Ovary (tissue), 9 donors: Measurements from ENCODE around the gene PRICKLE1. TPM values are rescaled to one million over a fixed set of nuclear protein-coding genes. Genes with fewer than 3 reads are reported as not detected.
A peak's percentile ranks its signal among the peaks of the same experiment; 100 is the strongest.

Experiments used
- DNase-seq, 5 donors: peaks; one replicate each; pipeline ENCODE4 v3.0.0-alpha.2; 2019 to 2020
- H3K27ac ChIP-seq, 2 donors: fragments of 200-600 bp; one replicate each; pipeline versions ENCODE4 v1.5.1 to v1.8.0; 2019 to 2022
- H3K27me3 ChIP-seq: fragments of 200-600 bp; one replicate; pipeline ENCODE4 v1.8.0; 2022
- H3K36me3 ChIP-seq: fragments of 200-600 bp; sonication (generic); one replicate; pipeline ENCODE4 v1.5.1; 2019
- H3K4me1 ChIP-seq: one replicate; pipeline ENCODE4 v1.8.1; 2013; ENCODE audit warnings: mild to moderate bottlenecking, moderate library complexity; ENCODE audit not compliant: insufficient read depth
- H3K4me3 ChIP-seq: fragments of 200-600 bp; sonication (generic); one replicate; pipeline ENCODE4 v1.5.1; 2017
- H3K9me3 ChIP-seq, 2 donors: fragments of 200-600 bp in 1 of 2; sonication (generic) in 1 of 2; one replicate each; pipeline versions ENCODE4 v1.5.1 to v1.8.1; 2013 to 2019; ENCODE audit warnings: mild to moderate bottlenecking in 1 of 2, moderate library complexity in 1 of 2
- EP300 ChIP-seq: sonication (generic); formaldehyde crosslinking; IDR thresholded peaks from one replicate; pipeline ENCODE4 v1.6.1; 2017; ENCODE audit warnings: antibody characterized with exemption
- POLR2A ChIP-seq: fragments of 450-650 bp; IDR thresholded peaks from one replicate; pipeline ENCODE4 v1.6.1; 2017; ENCODE audit warnings: antibody characterized with exemption, mild to moderate bottlenecking, moderate library complexity
- whole genome bisulfite sequencing, 3 donors: extraction: QIAGEN DNeasy Blood & Tissue Kit in 1 of 3; methylation state at CpG; one replicate each; pipeline versions ENCODE4 v1.1.5 to v1.1.7; 2013 to 2017; 5-methylcytosine and 5-hydroxymethylcytosine counted together
- intact Hi-C, 4 donors: fragments of 100-400 bp; cut with DNase I; formaldehyde crosslinking; loops; one replicate each; pipeline versions ENCODE4 v1.11.0 to v1.15.1; 2022 to 2023
- polyA plus RNA-seq, 2 donors: library from polyadenylated mRNA; stranded (reverse); fragments of 200-250 nt in 1 of 2; fragments of 350-450 nt in 1 of 2; fragmentation: Illumina TruSeq in 1 of 2; extraction: RNeasy Lipid Tissue Mini Kit (QIAGEN cat#74804) in 1 of 2; gene quantifications; one replicate each; pipeline ENCODE4 v1.2.3, GENCODE V29; 2013 to 2014
- total RNA-seq, 7 donors: library from RNA; depleted of rRNA in 2 of 7; stranded (reverse); fragments of >200 nt in 2 of 7; fragmentation: NEBNext Ultra II Directional in 3 of 7; extraction: Animal tissue kit (Norgen Biotek cat#: 25700) in 3 of 7; gene quantifications; one replicate each; pipeline versions ENCODE4 v1.1.0 to v1.2.4, GENCODE V29; 2016 to 2023
- TF ChIP-seq, protein P1 (sequence below), 3 donors: fragments of 450-650 bp in 2 of 3; fragments of 200-600 bp in 1 of 3; IDR thresholded peaks; one replicate each; pipeline versions ENCODE4 v1.5.1 to v1.8.0; 2016 to 2022; ENCODE audit warnings: antibody characterized with exemption in 3 of 3, mild to moderate bottlenecking in 1 of 3
- donor health status: DM: no; HTN: no; CAD: no; lungs with moderate emphysema.
- donor health status: DM: no; HTN: no; CAD: no.
- donor health status: Bipolar disorder and iron deficiency.
- donor health status: DM: yes; HTN: yes; CAD: no.
- donor health status: DM: no; HTN: no; CAD: no.
- donor health status: DM: yes; HTN: yes; CAD: no.

PRICKLE1 gene
- total and polyA plus RNA-seq, 9 donors: 12.5 to 35.2 (median 22.5) TPM

DNA sequence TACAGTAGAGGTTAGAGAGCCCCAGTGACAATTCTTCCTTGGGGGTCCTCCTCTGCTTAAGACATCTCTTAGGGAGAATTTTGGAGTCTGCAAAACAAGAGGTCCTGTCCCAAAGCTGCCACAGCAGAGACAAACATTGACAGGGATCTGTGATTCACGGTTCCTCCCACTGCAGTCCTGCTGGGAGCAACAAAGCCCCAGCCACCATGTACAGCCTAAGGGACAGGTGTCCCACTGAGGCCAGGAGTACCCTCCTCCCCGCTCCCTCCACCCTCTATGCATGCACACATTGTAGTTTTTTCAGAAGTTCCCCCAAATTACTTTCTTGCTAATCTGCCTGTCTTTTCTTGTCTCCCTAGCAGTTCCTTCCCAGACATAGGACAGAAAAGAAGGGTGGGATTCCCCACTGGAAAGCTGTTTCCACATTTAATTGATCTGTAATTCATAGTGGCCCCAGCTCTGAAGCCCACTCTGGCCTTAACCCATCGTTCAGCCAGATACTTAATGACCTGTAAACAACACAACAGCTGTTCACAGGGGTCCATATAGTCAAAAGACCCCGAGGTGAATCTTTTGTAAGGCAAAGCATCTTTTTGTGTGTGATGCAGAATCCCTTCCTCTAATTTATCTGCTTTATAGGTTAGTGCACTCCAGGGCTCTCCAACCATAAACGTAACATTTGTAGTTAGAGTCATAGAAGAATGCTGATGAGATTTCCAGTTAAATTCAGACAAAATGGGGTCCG, 13.9 kb upstream of the PRICKLE1 start:
- TF ChIP-seq POLR2A (no peak), EP300 (no peak)
- TF ChIP-seq, protein P1, sequence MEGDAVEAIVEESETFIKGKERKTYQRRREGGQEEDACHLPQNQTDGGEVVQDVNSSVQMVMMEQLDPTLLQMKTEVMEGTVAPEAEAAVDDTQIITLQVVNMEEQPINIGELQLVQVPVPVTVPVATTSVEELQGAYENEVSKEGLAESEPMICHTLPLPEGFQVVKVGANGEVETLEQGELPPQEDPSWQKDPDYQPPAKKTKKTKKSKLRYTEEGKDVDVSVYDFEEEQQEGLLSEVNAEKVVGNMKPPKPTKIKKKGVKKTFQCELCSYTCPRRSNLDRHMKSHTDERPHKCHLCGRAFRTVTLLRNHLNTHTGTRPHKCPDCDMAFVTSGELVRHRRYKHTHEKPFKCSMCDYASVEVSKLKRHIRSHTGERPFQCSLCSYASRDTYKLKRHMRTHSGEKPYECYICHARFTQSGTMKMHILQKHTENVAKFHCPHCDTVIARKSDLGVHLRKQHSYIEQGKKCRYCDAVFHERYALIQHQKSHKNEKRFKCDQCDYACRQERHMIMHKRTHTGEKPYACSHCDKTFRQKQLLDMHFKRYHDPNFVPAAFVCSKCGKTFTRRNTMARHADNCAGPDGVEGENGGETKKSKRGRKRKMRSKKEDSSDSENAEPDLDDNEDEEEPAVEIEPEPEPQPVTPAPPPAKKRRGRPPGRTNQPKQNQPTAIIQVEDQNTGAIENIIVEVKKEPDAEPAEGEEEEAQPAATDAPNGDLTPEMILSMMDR (IDR thresholded peaks at IDR 0.05): no peak
- H3K27ac ChIP-seq: no peak overlapping the region
- no peaks in the 10 kb centered on the region for H3K36me3 ChIP-seq
- 77 to 84% (median 81%) methylated on average over 6 of the region's 6 CpGs for WGBS, 3 donors
- no peaks in the 10 kb centered on the region for H3K27me3 ChIP-seq
- no peaks in the 10 kb centered on the region for H3K9me3 ChIP-seq
- DNase-seq: no peak
- no peak overlapping the region for H3K4me3 ChIP-seq
- intact Hi-C loops: no loop called here
- H3K4me1 ChIP-seq: no peaks in the 10 kb centered on the region

DNA sequence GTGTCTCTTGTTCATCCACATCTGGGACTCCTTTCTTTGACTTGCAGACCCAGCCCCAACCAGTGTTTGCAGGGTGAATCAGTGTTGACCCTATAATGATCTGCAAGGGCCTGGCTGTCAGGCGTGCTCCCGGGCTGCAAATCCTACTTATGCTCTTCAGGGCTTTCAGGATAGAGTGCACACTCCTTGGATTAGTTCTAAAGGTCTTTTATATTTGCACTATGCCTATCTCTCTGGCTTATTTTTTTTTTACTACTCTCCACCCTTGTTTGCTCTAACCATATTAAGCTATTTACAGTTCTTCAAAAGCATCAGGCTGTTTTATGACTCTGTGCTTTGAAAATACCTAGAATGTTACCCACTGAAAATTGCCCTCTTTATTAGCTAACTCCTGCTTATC, 4.3 kb upstream of the PRICKLE1 start:
- TF ChIP-seq, protein P1 (IDR thresholded peaks at IDR 0.05): no peak
- TF ChIP-seq POLR2A: no peak
- no peak for TF ChIP-seq EP300
- no peaks in the 10 kb centered on the region for H3K27me3 ChIP-seq
- H3K9me3 ChIP-seq: no peaks in the 10 kb centered on the region
- no peaks in the 10 kb centered on the region for H3K36me3 ChIP-seq
- 95 to 98% (median 96%) methylated on average over 2 of the region's 2 CpGs for WGBS, 3 donors
- H3K4me3 ChIP-seq: no peak overlapping the region
- H3K27ac ChIP-seq: no peak overlapping the region
- intact Hi-C loops: no loop called here
- no peaks in the 10 kb centered on the region for H3K4me1 ChIP-seq
- DNase-seq: no peak

DNA sequence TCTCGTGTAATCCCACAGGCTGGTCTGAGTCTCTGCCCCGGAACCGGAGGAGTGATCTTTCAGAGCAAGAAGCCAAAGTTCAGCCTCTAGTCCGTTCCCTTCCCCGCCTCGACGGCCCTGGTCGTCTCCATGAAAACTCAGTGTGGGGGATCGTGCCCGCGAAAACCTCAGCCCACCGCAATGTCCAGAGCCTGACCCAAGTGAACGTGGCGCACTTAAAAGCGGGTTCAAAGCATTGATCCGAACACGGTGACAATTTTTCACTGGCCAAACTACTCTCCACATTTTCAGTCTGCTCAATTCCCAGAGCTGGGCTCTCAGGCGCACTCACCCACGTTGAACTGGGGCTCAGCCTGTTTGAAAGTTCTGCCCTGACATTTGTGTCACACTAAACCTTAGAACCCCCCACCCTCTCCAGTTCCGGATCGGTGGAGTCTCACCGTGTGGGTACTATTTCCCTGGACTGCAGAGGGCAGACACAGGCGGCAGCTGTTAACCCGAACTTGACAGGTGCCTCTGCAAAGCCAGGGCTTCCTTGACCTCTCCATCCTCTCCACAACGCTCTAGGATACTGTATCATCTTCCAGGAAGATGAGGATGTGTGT, 886 bp upstream of the PRICKLE1 start:
- TF ChIP-seq, protein P1 (IDR thresholded peaks at IDR 0.05): no peak
- TF ChIP-seq POLR2A (no peak), EP300 (no peak)
- Histone ChIP-seq H3K27me3 (no peaks in the 10 kb centered on the region), H3K9me3 (no peaks in the 10 kb centered on the region), H3K4me1 (peaks cover 4% of the 10 kb centered on the region), H3K36me3 (no peaks in the 10 kb centered on the region), H3K27ac (no peak overlapping the region), H3K4me3 (peak overlapping the region; percentile 81)
- intact Hi-C loops: no loop called here
- WGBS, 3 donors: 1 to 2% (median 1%) methylated on average over 25 of the region's 25 CpGs
- DNase-seq: peak; percentile 27 to 48 (median 32)

DNA sequence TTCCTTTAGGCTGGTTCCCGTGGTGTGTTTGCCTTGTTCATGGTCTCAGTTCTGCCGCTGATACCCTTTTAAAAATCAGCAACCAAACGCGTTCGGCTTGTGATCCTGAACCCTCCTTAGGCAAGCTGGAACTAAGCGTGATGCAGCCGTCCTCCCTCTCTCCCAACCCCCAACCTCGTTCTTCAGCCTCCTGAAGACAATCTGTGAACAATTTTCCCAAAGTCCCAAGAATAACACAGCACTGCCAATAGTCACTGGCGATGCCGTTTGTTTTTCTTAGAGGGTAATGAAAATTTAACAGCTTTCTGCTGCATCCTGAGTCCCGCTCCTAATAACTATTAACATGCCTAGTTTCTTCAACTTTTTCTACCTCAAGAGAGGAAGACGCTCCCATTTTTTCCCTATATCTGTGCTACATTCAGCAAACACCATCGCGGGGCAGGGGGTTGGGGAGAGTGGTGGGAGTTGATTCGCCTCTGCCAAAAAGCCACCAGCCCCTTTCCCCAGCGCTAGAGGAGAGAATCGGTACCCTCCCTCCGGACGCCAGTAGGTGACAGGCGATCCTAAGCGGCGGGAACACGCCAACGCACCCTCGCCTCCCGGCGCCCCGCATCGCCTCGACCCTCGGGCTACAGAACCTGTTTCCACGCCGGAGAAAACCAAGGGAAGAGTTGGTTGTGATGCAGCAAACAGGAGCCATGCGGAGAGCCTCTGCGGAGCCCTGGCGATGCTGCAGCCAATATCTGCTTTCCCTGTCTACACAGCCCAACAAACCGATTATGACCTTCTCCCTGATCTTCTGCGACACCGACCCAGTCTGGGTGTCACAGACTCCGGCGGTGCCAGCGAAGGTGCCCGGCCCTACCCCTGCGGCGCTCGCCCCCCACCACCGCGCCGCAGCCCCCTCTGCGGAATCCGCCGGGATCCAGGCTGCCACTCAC, 752 bp downstream of the PRICKLE1 start:
- peak overlapping the region; percentile 81 for H3K4me3 ChIP-seq
- H3K27ac ChIP-seq: peak overlapping the region in 1 of 2 donors; percentile 27
- no peaks in the 10 kb centered on the region for H3K36me3 ChIP-seq
- H3K9me3 ChIP-seq: no peaks in the 10 kb centered on the region
- TF ChIP-seq, protein P1 (IDR thresholded peaks at IDR 0.05): peak in 1 of 3 donors; percentile 32
- no peak for TF ChIP-seq EP300
- WGBS, 3 donors: 1% methylated on average over 52 of the region's 52 CpGs
- peak; percentile 37 to 61 (median 47) for DNase-seq
- H3K4me1 ChIP-seq: peaks cover 9% of the 10 kb centered on the region
- intact Hi-C loops: loop anchor here in 2 of 4 donors (5.0 to 10.0 kb wide), 3 partner anchors 104 to 444 kb away; partner anchors contain the start of gene GXYLT1 (in 1 of the 2)
- no peaks in the 10 kb centered on the region for H3K27me3 ChIP-seq
